Effector CD8-positive, alpha-beta T cell (primary cell): Measurements from ENCODE around the gene ATR.

Experiments used
- DNase-seq: peaks from one replicate; lab custom pipeline; 2025; lab: John Stamatoyannopoulos, UW

Gene ATR

GRCh38 chr3:142523921-142524566, 54.5 kb downstream of the ATR start:
- DNase-seq = no peak

DNA sequence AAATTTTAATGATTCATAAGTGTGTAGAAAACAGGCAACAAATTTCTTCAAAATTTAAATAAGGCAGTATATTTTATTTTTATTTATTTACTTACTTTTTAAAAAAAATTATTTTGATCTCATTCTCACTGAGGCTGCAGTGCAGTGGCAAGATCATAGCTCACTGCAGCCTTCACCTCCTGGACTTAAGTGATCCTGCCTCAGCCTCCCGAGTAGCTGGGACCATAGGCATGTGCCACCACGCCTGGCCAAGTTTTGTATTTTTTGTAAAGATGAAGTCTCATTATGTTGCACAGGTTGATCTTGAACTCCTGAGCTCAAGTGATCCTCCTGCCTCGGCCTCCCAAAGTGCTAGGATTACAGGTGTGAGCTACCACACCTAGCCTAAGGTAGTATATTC, 69.5 kb downstream of the ATR start:
- no peak for DNase-seq

GRCh38 chr3:142507241-142507640, 71.3 kb downstream of the ATR start:
- no peak for DNase-seq

GRCh38 chr3:142502187-142502985, 76.1 kb downstream of the ATR start:
- no peak for DNase-seq

- DNase-seq = no peak
These were observed 77.3 kb downstream of the ATR start for GRCh38 chr3:142501004-142501926.

GRCh38 chr3:142500211-142500610, 78.3 kb downstream of the ATR start:
- no peak for DNase-seq

DNA sequence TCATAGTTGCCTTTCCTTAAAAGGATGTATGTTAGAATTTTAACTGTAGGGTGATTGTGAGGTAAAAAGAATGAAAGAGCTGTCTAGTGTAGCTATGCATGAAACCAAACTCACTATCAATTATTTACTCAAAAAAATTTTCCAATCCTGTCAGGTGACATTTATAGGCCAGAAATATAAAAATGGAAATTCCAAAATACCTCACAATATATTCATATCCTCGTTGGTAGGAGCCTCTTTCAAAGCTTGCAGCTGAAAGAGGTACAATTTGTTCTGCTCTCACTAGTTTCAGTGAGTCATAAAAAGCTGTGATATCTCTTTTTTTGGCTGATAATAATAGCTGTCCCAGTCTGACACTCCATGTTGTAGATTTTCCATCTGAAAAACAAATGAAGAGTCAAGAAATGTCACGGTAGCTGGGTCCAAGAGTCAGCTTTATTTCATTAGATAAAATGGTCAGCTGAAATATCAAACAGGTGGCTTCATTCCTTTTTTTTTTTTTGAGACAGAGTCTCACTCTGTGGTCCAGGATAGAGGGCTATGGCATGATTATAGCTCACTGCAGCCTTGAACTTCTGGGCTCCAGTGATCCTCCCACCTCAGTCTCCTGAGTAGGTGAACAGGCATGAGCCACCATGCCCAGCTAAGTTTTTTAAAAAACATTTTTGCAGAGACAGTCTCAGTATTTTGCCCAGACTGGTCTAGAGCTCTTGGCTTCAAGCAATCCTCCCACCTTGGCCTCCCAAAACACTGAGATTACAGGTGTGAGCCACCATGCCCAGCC, 79.9 kb downstream of the ATR start:
- no peak for DNase-seq

DNA sequence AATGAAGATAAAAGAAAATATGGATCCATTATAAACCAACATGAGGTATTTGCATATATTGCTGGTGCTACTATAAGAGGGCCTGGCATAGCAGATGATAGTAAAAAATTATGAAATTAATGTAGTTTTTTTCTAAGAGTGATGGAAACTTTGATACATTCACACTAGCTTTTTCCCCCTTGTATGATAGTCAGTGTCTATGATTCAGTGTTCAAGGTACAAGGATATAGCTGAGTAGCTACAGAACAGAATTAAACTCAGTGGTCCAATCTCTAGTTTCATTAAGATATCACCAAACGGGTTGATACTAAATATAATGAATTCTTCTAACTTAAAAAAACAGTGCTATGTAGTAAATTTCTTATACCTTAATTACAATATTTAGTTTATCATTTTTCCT, 80.8 kb downstream of the ATR start:
- no peak for DNase-seq

DNA sequence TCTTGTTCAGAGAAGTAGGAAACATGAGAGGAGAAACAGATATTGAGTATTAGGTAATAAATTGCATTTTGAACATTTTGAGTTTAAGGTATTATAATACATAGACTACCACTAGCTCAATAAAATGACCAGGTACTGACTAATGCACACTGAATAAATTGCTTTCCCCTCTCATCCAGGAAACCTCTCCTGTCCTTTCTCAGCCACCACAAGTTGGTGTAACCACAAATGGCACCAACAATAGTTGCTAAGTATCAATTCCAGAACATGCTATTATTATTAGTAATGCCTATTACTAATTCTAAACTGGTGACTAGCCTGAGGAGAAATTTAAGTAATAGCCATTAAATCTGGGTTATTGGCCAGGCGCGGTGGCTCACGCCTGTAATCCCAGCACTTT, 83.4 kb downstream of the ATR start:
- DNase-seq = no peak

DNA sequence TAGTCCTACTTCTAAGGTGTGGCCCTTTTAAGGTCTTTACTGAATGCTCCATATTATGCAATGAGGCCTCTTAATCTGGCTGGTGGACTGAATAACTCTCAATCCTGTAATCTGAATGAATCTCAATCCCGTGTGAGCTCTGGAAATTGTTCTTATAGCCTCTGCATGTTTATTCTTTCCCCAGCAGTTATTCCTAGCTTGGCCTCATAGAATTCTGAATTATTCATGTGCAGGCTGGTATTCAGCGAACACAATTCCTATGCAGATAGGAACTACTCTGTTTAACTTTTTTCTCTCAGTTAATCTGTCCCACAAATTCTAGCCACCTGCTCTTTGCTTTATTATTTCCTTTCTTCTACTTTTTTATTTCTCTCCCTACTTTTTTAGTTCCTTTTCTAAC, 86.3 kb downstream of the ATR start:
- no peak for DNase-seq

DNA sequence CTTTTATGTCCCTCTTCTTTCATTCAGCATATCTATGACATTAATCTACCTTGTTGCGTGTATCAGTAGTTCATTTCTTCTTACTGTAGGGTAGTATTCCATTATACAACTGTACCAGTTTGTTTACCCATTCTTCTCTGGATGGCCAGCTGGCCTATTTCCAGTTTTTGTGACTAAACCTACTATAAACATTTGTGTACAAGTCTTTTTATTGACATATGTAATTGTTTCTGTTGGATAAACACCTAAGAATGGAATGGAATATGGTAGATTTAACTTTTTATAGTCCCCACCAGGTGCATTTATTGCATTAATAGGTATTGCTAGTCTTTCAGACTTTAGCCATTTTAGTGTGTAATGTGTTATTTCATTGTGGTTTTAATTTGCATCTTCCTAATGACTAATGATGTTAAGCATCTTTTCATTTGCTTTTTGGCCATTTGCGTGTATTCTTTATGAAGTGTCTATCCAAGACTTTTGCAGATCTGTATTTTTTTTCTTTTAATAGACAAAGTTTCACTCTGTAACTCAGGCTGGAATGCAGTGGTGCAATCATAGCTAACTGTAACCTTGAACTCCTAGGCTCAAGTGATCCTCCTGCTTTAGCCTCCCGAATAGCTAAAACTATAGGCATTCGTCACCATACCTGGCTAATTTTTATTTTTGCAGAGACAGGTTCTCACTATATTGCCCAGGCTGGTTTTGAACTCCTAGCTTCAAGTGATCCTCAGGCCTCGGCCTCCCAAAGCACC, 88.8 kb downstream of the ATR start:
- no peak for DNase-seq

- DNase-seq = no peak
These were observed 93.6 kb downstream of the ATR start for GRCh38 chr3:142484912-142485435.

GRCh38 chr3:142481196-142481595, 97.3 kb downstream of the ATR start:
- no peak for DNase-seq

DNA sequence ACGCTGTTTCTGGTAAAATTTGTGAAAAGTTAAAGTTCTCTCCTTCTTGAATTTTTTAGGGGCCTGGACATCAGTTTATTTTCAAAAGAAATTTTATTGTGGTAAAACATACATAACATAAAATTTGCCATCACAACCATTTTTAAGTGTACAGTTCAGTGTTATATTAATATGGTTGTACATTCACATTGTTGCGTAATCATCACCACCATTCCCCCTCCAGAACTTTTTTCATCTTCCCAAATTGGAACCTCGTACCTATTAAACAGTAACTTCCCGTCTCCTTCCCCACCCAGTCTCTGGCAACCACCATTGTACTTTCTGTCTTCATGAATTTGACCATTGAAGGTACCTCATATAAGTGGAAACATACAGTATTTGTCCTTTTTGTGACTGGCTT, 107.7 kb downstream of the ATR start:
- no peak for DNase-seq

DNA sequence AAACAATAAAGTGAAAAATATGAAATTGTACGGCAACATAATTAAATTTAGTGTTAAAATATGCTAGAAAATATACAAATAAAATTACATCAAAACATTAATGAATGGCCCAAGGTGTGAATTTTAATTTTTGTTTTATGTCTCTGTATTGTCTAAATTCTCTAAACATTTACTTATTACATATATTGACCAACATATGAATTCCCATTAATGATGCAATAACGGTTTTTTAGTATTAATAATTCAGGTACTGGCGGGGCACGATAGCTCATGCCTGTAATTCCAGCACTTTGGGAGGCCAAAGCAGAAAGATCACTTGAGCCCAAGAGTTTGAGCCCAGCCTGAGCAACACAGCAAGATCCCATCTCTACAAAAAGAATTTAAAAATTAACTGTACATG, 110.1 kb downstream of the ATR start:
- no peak for DNase-seq

GRCh38 chr3:142467768-142468167, 110.8 kb downstream of the ATR start:
- no peak for DNase-seq

DNA sequence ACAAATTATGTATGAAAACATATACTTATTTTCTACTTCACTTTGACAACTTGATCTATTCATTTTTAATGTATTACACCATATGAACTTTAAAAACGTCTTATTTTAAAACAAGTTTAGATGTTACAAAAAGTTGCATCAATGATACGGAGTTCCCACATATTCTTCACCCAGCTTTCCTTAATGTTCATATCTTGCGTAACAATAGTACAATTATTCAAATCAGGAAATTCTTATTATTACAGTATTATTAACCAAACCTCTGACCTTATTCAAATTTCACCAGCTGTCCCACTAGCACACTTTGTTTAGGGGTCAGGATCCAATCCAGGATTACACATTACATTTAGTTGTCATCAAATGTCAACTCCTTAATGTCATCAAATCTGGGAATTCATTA, 117.8 kb downstream of the ATR start:
- no peak for DNase-seq

DNA sequence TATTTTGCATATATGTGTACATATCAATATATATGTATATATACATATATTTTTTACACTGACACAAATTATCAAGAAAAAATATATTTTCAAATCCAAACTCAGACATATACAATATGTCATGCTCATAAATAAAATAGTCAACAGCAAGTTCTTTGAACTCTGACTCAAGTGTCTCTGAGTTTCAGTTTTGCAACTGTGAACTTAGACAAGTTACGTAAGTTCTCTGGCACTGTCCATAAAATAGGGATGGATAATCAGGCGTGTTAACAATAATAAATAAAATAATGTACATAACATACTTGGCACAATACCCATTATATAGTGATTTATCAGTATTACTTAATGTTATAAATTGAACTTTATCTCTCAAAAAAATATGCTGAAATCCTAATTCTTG, 118.6 kb downstream of the ATR start:
- DNase-seq = no peak

DNA sequence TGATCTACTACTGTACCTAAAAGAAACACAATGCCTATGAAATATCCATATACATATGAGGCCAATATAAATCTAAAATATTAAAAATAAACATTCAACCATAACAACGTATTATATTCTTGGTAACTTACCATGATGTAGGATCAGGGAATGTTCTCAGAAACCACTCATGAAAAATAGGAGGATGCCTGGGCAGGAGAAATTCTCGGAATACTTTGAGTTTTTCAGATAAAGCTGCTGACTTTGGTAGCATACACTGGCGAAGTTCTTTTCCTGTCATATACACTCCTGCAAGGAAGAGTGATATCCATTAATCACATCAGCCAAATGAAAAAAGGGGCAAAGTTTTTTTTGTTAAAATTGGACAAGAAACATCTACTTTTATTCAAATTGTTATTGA, 119.4 kb downstream of the ATR start:
- no peak for DNase-seq

- no peak for DNase-seq
These were observed 127.7 kb downstream of the ATR start for GRCh38 chr3:142450881-142451280.

- DNase-seq = no peak
These were observed 128.3 kb downstream of the ATR start for GRCh38 chr3:142450189-142450588.
